Stimulated activated CD8-positive, alpha-beta memory T cell treated with anti-CD3 and anti-CD28 coated beads, Interleukin-4, amount 100 ng/mL, for 4 hours (primary cell): ENCODE data around the gene SORCS2.

Experiments
- DNase-seq, 2 donors: peaks; one replicate each; pipeline ENCODE4 v3.0.0-alpha.2; 2020; ENCODE audit warnings: low read depth in 2 of 2, low spot score in 1 of 2

Gene SORCS2

DNA sequence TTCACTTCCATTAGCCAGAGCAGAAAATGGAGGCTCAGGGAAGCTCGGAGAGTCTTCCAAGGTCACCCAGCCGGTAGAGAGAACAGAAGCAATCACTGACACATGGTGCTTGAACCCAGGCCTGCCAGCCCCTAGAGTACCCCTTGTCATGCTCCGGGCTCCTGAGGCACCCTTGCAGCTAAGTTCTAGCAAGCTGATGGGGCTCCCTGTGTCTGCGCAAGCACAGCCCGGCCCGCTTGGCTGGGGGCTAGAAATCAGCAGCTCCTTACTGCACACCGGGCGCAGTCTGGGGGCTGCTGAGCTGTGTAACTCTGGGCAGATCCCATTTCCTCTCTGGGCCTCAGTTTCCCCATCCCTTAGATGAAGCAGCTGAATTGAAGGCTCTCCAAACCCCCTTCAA is 344.5 kb downstream of the SORCS2 start:
- no peak for DNase-seq

DNA sequence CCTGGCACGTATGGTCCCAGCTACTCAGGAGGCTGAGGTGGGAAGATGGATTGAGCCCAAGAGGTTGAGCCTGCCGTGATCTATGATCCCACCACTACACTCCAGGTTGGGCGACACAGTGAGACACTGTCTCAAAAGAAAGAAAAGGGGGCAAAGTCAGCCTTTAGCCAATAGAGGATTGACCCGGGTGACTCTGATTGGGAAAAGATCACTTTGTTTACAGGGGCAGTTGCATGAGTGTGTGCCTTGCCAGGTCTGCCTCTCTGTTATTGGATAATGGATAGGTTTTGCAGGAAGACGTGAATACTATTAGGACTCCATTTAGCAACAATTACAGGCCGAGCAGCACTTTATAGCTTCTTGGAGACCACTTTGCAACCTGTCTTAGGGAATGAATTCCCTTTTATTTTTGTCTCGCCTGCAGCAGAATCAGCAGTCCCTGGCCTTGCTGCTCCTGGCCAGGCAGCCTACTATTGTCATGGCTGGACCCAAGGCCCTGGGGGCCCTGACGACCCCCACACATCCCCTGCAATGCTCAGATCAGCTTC is 345.6 kb downstream of the SORCS2 start:
- no peak for DNase-seq

DNA sequence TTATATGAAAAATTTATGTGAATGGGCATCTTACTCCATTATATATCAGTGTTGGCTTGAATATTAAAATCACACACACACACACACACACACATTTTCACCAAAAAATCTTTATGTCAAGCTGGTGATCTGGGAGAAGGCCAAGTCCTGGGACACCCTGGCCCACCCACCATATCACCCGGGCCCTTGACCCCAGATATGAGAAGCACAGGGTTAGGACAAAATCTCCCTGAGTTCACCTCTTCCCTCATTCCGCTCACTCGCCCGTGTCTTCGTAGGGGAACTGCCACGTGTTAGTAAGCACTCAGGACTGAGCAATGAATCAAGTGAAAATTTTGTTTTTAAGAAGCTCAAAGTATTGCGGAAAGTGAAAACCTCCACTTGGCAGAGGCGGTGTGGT is 346.2 kb downstream of the SORCS2 start:
- DNase-seq, result no peak

DNA sequence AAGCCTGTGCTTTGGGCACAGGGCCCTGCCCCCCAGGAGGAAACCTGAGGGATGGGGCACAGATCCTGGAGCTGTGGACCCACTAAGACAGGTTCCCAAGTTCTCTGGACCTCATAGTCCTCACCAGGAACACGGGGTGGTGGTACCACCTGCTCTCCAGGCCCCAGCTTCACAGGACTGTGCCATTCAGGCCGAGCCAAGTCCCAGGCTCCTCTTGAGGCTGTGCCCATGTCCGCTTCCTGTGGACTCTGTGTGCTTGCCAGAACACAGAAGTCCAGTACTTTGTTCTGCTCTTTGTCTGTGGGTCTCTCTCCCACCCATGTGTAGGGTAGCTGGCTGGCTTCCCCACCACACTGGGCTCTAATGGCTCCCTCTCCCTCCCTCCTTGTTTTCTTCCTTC is 346.8 kb downstream of the SORCS2 start:
- DNase-seq, result no peak

DNA sequence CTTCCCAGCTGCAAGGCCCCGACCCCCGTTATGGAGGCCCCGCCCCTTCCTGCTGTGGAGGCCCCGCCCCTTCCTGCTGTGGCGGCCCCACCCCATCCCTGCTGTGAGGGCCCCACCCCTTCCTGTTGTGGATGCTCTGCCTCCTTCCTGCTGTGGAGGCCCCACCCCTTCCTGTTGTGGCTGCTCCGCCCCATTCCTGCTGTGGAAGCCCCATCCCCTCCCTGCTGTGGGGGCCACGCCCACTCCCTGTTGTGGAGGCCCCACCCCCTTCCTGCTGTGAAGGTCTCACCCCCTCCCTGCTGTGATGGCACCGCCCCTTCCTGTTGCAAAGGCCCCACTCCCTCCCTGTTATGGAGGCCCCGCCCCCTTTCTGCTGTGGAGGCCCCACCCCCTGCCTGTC is 347.3 kb downstream of the SORCS2 start:
- DNase-seq, result no peak

DNA sequence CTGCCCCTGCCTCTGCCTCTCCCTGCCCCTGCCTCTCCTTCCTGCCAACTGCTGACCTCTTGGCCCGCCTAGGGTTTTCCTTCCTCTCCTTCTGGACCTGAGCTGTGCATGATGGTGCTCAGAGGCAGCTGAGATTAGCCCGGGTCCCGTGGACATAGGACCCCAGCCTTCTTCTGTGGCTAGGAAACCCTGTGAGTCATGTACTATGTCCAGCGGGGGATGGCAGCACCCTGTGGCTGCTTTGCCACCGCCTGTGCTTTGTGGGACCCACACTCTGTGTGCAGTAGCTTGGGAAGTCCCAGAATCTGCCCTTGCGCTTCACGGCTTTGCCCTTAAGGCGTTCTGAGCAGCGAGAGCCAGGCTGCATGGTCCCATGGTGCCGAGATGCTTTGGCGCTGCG is 347.9 kb downstream of the SORCS2 start:
- no peak for DNase-seq

DNA sequence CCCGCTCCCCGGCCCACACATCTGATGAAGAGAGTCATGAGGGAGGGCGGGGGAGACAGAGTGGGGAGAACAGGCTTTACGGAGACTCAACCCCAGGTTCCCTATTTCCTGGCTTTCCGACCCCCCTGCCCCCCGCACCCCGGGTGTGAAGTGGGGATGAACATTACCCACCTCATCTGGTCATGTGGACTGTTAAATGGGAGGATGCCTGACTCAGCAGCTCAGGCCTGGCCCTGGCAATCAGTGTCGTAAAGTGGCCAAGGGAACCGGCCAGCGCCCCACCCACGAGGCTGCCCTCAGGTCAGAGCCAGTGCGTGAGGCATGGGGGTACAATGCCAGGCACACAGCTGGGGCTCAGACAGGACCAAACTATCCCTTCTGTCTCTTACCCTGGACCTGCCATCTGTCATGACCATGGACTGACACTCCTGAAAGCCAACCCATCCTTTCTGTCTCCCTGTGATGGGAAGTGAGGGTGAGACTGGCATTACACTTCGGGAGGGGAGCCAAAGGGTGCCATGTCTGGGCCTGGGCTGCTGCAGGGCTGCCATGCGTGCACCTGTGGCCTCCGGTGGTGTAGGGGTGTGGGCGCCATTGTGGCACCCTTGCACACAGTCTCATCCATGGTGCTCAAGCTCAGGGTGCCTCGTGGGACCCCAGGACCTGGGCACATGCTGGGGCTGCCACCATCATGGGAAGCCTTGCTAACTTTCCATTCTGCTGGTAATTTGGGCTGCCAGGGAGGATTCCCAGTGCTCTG is 348.5 kb downstream of the SORCS2 start:
- no peak for DNase-seq

DNA sequence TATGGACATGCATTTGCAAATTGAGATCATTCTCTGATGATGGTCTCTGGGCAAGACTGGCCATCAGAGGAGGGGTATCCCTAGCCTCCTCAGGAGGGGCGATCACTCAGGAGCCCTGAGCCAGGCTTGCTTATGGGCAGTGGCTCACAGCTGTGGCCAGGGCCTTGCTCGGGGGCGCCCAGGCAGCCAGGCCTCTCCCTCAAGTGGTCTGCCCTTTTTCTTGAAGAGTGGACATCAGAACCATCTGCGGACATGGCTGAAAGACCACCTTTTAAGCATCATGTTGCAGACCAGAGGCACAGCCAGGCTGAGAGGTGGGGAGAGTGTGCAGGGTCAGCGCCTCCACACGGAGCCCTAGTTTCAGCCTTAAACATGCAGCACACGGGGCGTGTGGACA is 349.1 kb downstream of the SORCS2 start:
- no peak for DNase-seq

DNA sequence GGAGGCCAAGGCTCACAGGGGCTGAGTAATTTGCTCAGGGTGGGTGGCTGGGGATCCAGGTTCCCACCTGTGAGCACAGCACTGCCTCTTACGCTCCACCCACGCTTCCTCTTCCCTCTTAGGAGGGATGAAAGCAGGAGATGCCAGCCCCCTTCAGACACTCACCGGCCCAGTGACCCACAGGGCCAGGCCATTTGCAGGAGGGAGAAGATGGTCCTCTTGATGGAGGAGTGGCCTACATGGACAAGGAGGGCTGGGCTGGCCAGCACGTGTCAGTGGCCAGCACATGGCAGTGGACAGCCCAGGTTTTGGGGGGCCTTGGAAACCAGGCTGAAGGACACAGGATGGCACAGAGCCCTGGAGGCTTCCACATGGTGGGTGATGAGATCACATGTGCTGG is 350.4 kb downstream of the SORCS2 start:
- DNase-seq, result no peak

DNA sequence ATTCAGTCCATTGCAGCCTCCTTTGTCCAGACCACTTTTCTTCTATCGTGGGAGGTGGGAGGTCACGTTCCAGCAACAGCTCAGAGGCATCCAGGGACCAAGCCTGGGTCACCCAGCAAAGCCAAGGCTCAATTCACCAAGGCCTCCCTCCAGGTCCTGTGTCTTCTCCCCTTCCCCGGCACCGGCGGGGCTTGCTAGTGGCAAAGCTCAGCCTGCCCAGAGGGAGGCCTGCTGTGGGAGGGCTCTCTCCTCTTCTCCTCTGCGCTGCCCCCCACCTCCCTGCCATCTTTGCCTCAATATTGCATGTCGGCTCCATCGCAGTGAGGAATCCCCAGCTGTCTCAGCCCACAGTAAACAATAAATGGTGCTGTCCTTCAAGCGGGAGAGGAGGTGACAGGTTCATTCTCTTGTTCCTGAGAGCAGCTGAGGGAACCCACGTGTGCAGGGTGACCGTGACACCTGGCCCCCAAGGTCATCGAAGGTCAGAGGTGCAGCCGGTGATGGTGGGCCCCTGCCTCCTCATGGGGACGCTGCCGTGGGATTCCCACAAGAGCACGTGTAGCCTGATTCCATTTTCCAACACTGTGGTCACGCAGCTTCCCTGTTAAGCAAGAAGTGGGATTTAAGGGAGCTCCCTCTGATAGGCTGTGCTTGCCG is 353.9 kb downstream of the SORCS2 start:
- no peak for DNase-seq

DNA sequence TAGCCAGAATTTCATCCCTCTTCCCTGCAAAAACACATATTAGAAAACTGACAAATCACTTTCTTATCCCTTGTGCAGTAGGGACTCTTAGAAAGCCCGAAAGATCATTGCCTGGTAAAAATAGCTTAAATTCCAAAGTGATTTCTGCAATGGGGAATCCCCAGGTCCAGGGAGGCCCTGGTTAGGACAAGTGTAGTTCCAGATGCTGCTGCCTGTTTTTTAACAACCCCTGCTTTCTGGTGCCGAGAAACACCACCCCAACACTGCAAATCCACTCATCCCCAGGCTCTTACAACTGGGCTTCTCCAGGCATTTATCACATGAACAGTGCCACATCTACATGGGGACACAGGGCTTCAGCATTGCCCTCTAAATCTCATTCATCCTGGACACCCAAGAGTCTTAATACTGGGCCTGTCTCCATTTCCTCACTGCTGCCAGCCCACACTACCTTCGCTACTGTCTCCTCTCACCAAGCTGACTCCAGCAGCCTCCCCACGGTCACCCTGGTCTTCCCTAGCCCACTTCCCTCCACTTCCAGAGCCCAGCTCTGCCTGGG is 354.6 kb downstream of the SORCS2 start:
- no peak for DNase-seq

DNA sequence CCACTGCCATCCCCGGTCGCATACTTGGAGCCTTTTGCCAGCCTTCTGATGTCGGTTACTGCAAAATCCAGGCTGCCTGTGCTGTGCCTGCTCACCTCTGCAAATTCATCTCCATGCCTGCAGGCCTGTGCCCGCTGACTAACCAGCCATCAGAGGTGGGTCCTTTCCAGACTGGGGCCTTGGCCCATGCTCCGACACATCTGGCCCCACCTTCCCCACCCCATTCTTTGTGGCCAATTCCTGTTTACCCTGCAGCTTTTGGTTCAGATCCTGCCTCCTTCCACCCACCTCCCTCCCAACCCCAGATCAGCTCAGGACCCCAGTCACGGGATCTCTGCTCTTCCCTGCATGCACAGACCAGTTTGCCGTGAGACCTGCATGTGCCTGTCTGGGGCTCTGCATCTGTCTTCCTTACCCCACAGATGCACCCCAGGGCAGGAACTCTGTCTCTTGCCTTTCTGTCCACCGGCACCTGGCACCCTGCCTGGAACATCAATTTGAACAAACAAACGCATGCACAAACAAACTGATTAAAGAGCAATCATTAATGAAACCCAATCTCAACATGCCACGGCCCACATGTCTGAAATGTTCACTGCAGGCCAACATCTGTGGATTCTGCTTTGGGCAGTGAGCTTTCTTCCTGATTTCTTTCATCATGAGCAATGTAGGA is 355.2 kb downstream of the SORCS2 start:
- DNase-seq, result no peak

DNA sequence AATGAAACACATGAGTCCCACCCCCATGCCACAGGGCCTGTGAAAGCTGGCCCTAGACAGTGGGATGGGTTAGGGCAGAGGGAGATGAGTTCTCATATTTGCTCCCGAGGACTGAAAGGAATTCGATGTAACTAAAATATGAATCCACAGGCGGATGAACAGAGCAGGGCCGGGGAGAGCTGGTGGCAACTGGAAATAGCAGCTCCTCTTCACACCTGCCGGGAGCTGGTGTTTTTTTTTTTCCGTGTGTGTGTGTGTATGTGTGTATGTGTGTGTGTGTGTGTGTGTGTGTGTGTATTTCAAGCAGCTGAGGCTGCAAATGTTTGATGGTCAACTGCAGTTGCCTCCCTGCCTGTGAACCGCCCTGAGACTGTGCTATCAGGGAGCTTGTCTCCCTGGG is 357.5 kb downstream of the SORCS2 start:
- no peak for DNase-seq

DNA sequence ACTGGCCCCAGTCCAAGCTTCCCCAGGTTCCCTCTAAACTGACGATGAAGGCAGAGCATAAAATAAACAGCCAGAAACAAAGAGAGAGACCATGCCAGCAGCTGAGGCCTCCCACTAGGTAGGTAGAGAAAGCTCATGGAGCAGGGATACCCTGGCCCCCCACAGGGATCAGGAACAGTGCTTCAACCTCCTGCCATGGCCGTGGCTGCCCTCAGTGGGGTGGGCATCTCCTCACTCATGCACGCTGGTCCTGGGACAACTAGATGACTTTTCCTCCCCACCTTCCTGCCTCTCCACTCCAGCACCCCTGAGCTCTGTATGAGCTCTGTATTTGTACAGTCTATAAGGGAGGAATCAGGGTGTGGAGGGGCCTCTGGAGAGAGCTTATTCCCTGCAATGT is 360.1 kb downstream of the SORCS2 start:
- DNase-seq, result no peak

DNA sequence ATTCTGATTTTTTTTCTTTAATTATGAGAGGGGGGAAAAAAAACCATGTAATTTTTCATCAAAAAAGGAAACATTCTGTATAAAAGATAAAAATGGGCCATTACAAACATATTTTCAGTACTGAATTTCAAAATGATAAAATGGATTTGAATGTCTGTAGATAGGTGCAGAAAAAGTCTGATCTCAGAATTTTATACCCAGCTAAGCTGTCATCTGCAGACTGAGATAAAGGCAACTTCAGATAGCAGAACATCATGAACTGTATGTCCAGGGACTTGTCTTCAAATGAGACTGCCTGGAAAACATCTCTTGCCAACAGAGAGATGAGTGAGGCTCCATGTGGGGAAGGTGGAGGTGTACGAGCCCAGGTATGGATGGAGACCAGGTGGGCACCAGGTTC is 360.9 kb downstream of the SORCS2 start:
- no peak for DNase-seq

DNA sequence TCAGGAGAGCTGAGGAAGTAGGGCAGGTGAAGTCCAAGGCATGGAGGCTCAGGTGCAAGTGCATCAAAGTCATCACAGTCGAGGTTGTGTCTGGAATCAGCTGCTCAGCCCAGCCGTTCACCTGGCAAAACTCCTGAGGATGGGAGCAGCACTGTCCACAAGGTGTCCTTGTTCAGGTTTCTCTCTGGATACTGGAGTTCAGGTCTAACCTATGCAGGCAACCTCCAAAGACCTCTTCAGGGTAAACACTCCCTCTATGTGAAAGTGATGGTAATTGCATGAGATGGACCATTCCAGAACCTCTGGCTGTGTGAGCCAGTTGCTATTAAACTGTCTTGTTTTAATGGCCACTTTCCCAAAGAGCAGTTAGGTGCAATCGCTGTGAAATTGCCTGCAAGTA is 362.6 kb downstream of the SORCS2 start:
- DNase-seq, result no peak

DNA sequence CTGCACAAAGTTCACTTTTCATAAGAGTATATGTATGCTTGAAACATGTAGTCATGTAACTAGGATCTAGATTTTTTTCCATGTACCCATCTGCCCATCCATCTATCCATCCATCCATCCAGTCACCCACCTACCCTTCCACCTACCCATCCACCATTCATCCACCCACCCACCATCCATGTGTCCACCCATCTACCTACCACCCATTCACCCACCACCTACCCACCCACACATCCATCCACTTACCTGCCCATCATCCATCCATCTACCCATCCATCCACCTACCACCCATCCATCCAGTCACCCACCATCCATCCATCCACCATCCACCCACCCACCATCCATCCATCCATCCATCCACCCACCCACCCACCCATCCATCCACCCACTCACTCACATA is 364.2 kb downstream of the SORCS2 start:
- no peak for DNase-seq

DNA sequence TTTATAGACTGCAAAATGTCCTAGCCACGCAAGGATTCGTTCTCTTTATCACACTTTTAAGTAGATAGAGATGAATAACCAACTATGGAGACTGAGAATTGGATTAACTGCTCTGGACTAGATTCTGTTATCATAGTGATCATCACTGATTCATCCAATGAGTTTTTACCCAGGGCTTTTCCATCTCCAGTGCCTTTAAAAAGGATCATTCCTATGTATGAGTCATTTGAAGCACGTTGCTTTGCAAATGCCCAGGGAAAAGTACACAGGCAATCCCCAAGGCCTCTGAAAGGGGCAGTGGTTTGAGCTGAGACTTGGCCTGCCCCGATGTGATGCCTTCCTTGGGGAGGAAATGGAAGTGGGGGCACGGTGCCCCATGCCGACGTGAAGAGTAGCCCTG is 365.1 kb downstream of the SORCS2 start:
- DNase-seq, result no peak

DNA sequence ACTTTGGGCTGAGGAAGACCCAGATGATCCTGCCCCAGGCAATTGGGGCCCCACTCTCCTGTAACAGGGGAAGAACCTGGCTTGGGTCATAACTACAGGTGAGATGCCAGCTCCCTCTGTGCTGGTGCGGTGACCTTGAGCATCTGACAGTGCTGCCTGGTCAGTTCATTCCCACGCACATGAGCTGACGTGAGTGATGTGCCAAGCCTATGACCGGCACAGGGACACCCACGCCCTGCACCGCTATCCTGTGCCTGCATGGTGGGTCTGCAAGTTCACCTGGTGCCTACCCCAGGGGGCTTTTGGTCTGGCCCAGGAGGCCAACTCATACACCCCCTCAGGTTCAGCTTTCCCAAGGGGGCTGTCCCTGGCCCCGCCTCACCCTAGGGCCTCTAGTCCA is 366.1 kb downstream of the SORCS2 start:
- no peak for DNase-seq

DNA sequence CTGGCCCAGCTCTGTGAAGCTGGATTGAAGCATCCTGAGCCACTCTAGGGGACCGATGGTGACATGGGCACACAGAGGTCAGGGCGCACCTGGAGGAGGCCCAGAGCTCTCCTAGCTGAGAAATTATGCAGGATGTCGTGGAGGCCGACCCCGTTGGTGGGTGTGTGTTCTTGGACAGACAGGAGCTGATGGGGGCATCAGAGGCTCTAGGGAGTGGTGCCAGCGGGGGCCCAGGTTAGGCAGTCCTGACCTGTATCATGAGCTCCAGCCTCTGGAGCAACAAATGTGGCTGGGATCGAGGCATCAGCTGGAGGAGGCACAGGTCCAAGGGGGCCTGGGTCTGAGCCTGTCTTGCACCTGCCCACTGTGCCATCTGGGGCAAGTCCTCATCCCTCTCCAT is 367.0 kb downstream of the SORCS2 start:
- no peak for DNase-seq

DNA sequence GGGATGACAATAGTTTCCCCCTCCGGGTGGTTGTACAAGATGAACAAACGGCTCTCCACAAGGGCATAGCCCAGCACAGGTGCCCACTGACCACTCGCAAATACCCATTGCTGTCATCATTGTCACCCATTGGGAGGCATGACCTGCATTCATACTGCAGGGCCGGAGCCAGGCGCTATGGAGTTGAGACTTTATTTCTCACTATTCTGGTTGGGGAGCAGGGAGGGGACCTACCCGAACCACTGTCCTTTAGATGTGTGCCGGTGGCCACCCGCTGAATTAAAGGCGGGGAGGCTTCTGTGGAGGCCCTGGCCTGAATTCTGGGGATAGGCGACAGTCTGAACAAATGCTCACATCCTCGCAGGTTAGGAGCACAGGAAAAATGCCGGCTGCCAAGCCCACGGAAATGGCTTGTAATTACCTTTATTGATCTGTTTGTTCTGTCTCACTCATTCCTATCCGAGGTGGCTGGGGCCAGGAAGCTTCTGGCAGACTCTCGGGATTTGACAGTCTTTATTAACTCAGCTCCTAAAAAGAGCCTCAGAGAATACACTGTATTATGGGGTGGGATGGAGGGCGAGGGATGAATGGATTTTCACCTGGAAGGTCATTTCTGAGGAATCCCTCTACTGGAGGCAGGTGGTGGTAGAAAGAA is 367.5 kb downstream of the SORCS2 start:
- no peak for DNase-seq
